ENCODE results near the gene STAT1.

DNA sequence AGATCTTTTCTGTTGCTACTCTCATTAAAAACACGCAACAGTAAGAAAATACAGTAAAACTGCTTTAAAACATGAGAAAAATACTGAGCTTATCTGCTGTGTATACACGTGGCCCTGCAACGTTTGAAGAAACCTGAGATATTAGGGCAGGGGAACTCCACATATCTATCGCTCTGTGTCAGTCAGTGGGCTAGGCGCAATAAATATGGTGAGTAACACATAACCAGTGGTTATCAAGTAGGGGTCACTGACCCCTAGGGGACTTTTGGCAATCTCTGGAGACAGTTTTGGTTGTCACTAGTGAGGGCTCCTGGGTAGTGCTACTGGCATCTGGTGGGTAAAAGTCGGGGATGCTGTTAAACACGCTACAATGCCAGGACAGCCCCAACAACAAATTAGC, 14.9 kb downstream of the STAT1 start:
- TF ChIP-seq, protein P1, sequence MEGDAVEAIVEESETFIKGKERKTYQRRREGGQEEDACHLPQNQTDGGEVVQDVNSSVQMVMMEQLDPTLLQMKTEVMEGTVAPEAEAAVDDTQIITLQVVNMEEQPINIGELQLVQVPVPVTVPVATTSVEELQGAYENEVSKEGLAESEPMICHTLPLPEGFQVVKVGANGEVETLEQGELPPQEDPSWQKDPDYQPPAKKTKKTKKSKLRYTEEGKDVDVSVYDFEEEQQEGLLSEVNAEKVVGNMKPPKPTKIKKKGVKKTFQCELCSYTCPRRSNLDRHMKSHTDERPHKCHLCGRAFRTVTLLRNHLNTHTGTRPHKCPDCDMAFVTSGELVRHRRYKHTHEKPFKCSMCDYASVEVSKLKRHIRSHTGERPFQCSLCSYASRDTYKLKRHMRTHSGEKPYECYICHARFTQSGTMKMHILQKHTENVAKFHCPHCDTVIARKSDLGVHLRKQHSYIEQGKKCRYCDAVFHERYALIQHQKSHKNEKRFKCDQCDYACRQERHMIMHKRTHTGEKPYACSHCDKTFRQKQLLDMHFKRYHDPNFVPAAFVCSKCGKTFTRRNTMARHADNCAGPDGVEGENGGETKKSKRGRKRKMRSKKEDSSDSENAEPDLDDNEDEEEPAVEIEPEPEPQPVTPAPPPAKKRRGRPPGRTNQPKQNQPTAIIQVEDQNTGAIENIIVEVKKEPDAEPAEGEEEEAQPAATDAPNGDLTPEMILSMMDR (conservative IDR thresholded peaks at IDR 0.05 in 1 of 2, IDR thresholded peaks at IDR 0.05 in 1 of 2; ENCODE audit: low read depth in 1 of 2, low read length in 2 of 2): no peak
- no peak for TF ChIP-seq EZH2 (IDR thresholded peaks at IDR 0.05; ENCODE audit: low read length, missing control alignments)
